Stomach (tissue), 19 donors: ENCODE data around the gene FRY. TPM values are rescaled to one million over a fixed set of nuclear protein-coding genes. Genes with fewer than 3 reads are reported as not detected.
"Not testable (repeated sequence)": the region's sequence is repeated elsewhere in the genome, so short reads cannot be mapped to it uniquely, and the experiment has no call there.

ENCODE experiments used
- DNase-seq, 2 donors: peaks; one replicate each; pipeline versions ENCODE4 v3.0.0 to v3.0.0-alpha.2; 2013 to 2019
- H3K27ac ChIP-seq, 5 donors: fragments of 200-600 bp in 4 of 5; sonication (generic) in 4 of 5; one replicate each; pipeline ENCODE4 v1.5.1; 2013 to 2019; ENCODE audit warnings: mild to moderate bottlenecking in 1 of 5, moderate library complexity in 1 of 5
- H3K27me3 ChIP-seq, 3 donors: fragments of 200-600 bp; sonication (generic); one replicate each; pipeline ENCODE4 v1.5.1; 2017 to 2019; ENCODE audit warnings: mixed run types in 1 of 3
- H3K36me3 ChIP-seq, 4 donors: fragments of 200-600 bp; sonication (generic); 1 replicate in 3 of 4; 2 replicates in 1 of 4; pipeline ENCODE4 v1.5.1; 2016 to 2019
- H3K4me1 ChIP-seq, 4 donors: fragments of 200-600 bp; sonication (generic); one replicate each; pipeline ENCODE4 v1.5.1; 2016 to 2019
- H3K4me3 ChIP-seq, 4 donors: fragments of 200-600 bp; sonication (generic) in 3 of 4; one replicate each; pipeline ENCODE4 v1.5.1; 2016 to 2019; ENCODE audit warnings: mild to moderate bottlenecking in 1 of 4
- H3K9me3 ChIP-seq, 4 donors: fragments of 200-600 bp; sonication (generic); one replicate each; pipeline ENCODE4 v1.5.1; 2016 to 2019
- CTCF ChIP-seq, 7 experiments: fragments of 450-650 bp in 4 of 7; fragments of 200-600 bp in 3 of 7; sonication (generic) in 3 of 7; IDR thresholded peaks; one replicate each; pipeline ENCODE4 v1.5.1; 2016 to 2019; ENCODE audit warnings: antibody characterized with exemption in 7 of 7, control low read depth in 2 of 7, mild to moderate bottlenecking in 1 of 7
- EP300 ChIP-seq: sonication (generic); formaldehyde crosslinking; IDR thresholded peaks from one replicate; pipeline ENCODE4 v1.6.1; 2017; ENCODE audit warnings: antibody characterized with exemption
- POLR2A ChIP-seq, 4 donors: fragments of 450-650 bp; IDR thresholded peaks; one replicate each; pipeline ENCODE4 v1.6.1; 2016; ENCODE audit warnings: antibody characterized with exemption in 4 of 4, control low read depth in 2 of 4, mild to moderate bottlenecking in 1 of 4, moderate library complexity in 1 of 4
- POLR2AphosphoS5 ChIP-seq, 3 donors: sonication (generic); formaldehyde crosslinking; IDR thresholded peaks; one replicate each; pipeline ENCODE4 v1.6.1; 2016; ENCODE audit warnings: antibody characterized with exemption in 3 of 3
- WGBS, 5 donors: extraction: QIAGEN DNeasy Blood & Tissue Kit in 3 of 5; methylation state at CpG; one replicate each; pipeline versions ENCODE4 v1.1.5 to v1.1.7; 2013 to 2018; 5-methylcytosine and 5-hydroxymethylcytosine counted together
- intact Hi-C: fragments of 100-400 bp; cut with DNase I; formaldehyde crosslinking; loops from one replicate; pipeline ENCODE4 v1.15.1; 2023; ENCODE audit warnings: low total_unique reads
- long read RNA-seq, 10 donors: transcript quantifications; one replicate each; lab custom pipeline, GENCODE V29; 2026
- polyA plus RNA-seq, 3 donors: library from polyadenylated mRNA; stranded (reverse); fragments of 200-250 nt; gene quantifications; one replicate each; pipeline ENCODE4 v1.2.3, GENCODE V29; 2013
- total RNA-seq, 5 donors: library from RNA; depleted of rRNA; stranded (reverse); fragments of >200 nt; gene quantifications; one replicate each; pipeline versions ENCODE4 v1.1.0 to v1.2.3, GENCODE V29; 2014 to 2016
- donor health status: healthy with polysubstance abuse.
- donor health status: Bipolar disorder and iron deficiency.
- donor health status: healthy.

The FRY gene
- 10 to 100 TPM in 4 of 5 donors, 1 to 10 TPM in 1; 3.5 to 97.1 (median 28.6) TPM for total RNA-seq
- polyA plus RNA-seq, result 10 to 100 TPM in 2 of 3 donors, 1 to 10 TPM in 1; 5.3 to 12.8 (median 11.9) TPM
- long read RNA-seq, donor 1, partial matches to known transcripts, result 0 of 1 reads
- long read RNA-seq, donor 1, other reads (novel, unspliced or antisense), result 0 of 1 reads
- long read RNA-seq, donor 2, result 0 reads
- long read RNA-seq, donor 3, partial matches to known transcripts, result 5 of 7 reads
- long read RNA-seq, donor 3, other reads (novel, unspliced or antisense), result 0 of 7 reads
- long read RNA-seq, donor 4, result 0 reads
- long read RNA-seq, donor 5, result 0 reads
- long read RNA-seq, donor 6, partial matches to known transcripts, result 0 of 3 reads
- long read RNA-seq, donor 6, other reads (novel, unspliced or antisense), result 0 of 3 reads
- long read RNA-seq, donor 7, result 0 reads
- long read RNA-seq, donor 8, result 0 reads
- long read RNA-seq, donor 9, partial matches to known transcripts, result 0 of 3 reads
- long read RNA-seq, donor 9, other reads (novel, unspliced or antisense), result 0 of 3 reads
- long read RNA-seq, donor 10, partial matches to known transcripts, result 6 of 6 reads
- long read RNA-seq, donor 10, other reads (novel, unspliced or antisense), result 0 of 6 reads

DNA sequence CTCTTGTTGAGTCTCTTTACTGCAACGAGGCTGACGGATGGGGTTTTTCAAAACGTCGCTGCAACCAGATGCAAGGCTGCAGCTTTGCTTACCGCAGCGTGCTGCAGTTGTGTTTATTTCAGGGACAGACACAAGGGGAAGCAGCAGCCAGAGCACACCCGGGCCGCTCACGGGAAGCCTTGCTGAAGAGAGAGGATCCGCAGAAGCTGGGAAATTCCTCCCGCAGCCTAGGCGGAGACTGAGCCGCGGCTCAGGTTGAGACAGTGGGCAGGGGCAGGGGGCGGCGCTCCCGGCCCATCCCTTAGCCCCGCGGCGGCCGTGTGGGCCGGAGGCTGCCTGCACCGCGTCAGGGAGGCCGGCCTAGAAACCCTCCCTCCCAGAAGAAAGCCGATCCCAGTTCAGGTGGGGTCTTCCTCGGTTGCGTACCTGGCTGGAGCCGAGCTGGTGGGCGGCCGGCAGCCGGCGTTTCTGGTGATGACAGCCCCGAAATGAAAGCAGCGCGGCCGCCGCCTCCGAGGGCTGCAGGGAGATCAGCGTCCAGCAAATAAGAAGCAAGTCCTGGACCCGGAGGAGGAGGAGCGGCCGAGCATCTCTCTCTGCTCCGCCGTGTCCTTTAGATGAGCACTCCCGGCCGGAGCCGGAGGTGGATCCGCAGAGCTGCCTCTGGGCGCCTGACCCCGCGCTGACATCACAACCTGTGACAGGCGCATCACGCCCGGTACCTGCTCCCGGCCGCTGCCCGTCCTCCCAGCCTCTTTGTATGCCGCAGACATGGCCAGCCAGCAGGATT lies at the start of gene FRY:
FRY (plus strand) TSS at position 750 of the 790 bp plus-strand sequence; CDS start at position 772, 22 bp downstream.
- peak within 1 kb of the TSS; percentile 58 to 83 (median 74) for H3K27ac ChIP-seq
- no peaks in the 10 kb centered on the region for H3K27me3 ChIP-seq
- WGBS, 5 donors, result 0 to 1% (median 0%) methylated on average over 45 to 59 of the region's 59 CpGs
- intact Hi-C loops, result no loop called here
- H3K9me3 ChIP-seq, result no peaks in the 10 kb centered on the region
- H3K36me3 ChIP-seq, result no peaks in the 10 kb centered on the region
- peaks cover 10 to 47% (median 24%) of the 10 kb centered on the region in 4 donors for H3K4me1 ChIP-seq
- H3K4me3 ChIP-seq, result peak within 1 kb of the TSS; percentile 59 to 72 (median 66)
- TF ChIP-seq POLR2AphosphoS5 (IDR thresholded peaks at IDR 0.05) (peak in 1 of 3 donors; percentile 14), POLR2A (IDR thresholded peaks at IDR 0.05) (no peak)
- peak; percentile 60 to 86 for DNase-seq

- no peaks in the 10 kb centered on the region for H3K27me3 ChIP-seq
- H3K4me1 ChIP-seq, result peaks cover 0 to 36% (median 10%) of the 10 kb centered on the region in 4 donors
- no peak for DNase-seq
- H3K27ac ChIP-seq, result peak overlapping the region in 1 of 5 donors; percentile 4
- no peak for TF ChIP-seq CTCF (IDR thresholded peaks at IDR 0.05)
- TF ChIP-seq EP300, result no peak
- TF ChIP-seq POLR2AphosphoS5 (IDR thresholded peaks at IDR 0.05), result no peak
- no peak for TF ChIP-seq POLR2A (IDR thresholded peaks at IDR 0.05)
- H3K36me3 ChIP-seq, result no peaks in the 10 kb centered on the region
- 83 to 93% (median 91%) methylated on average over 2 of the region's 2 CpGs for WGBS, 5 donors
- intact Hi-C loops, result no loop called here
- H3K9me3 ChIP-seq, result no peaks in the 10 kb centered on the region
- H3K4me3 ChIP-seq, result no peak overlapping the region
Observed at GRCh38 chr13:31982124-31982523, 49.5 kb upstream of the FRY start.

DNA sequence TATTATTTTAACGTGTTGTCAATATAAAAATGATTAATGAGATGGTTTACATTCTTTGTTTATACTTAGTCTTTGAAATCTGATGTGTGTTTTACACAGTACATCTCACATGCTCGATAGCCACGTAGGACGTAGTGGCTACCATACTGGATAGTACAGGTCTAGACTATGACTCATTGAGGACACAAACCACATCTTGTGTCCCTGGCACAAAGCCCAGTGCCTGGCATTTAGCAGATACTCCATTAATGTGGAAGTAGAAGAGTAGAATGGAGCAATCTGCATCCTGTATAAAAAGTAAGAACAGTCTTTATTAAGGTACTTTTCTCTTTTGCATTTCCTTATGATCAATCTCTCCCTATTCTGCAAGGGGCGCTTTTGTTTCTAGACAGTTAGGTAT lies 49.0 kb upstream of the FRY start:
- Histone ChIP-seq H3K4me1 (peaks cover 0 to 40% (median 10%) of the 10 kb centered on the region in 4 donors), H3K27ac (no peak overlapping the region), H3K36me3 (no peaks in the 10 kb centered on the region), H3K27me3 (no peaks in the 10 kb centered on the region), H3K4me3 (no peak overlapping the region), H3K9me3 (no peaks in the 10 kb centered on the region)
- intact Hi-C loops, result no loop called here
- peak; percentile 83 to 87 for DNase-seq
- WGBS, 5 donors, result 37 to 52% (median 40%) methylated on average over 5 of the region's 5 CpGs
- TF ChIP-seq POLR2A (IDR thresholded peaks at IDR 0.05) (no peak), POLR2AphosphoS5 (IDR thresholded peaks at IDR 0.05) (peak in 2 of 3 donors; percentile 77 to 85), EP300 (no peak), CTCF (IDR thresholded peaks at IDR 0.05) (no peak)

- DNase-seq, H3K4me3 ChIP-seq, H3K9me3 ChIP-seq, intact Hi-C loops, H3K27ac ChIP-seq, H3K36me3 ChIP-seq, H3K27me3 ChIP-seq: not testable (repeated sequence)
- WGBS, 5 donors, result 86 to 98% (median 96%) methylated on average over 2 of the region's 2 CpGs
- H3K4me1 ChIP-seq, result peaks cover 0 to 48% (median 10%) of the 10 kb centered on the region in 4 donors
Observed at GRCh38 chr13:31983696-31984095, 47.9 kb upstream of the FRY start.

DNA sequence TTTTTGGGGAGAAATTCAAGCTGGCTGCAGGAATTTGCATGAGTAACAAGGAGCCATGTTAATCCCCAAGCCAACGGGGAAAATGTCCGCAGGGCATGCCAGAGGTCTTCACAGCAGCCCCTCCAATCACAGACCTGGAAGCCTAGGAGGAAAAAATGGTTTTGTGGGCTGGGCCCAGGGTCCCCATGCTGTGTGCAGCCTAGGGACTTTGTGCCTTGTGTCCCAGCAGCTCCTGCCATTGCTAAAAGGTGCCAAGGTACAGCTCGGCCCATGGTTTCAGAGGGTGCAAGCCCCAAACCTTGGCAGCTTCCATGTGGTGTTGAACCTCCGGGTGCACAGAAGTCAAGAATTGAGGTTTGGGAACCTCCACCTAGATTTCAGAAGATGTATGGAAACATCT lies 47.2 kb upstream of the FRY start:
- DNase-seq, H3K27me3 ChIP-seq, H3K9me3 ChIP-seq, H3K4me3 ChIP-seq, H3K27ac ChIP-seq, H3K36me3 ChIP-seq, intact Hi-C loops: not testable (repeated sequence)
- 91 to 98% (median 97%) methylated on average over 3 to 4 of the region's 4 CpGs for WGBS, 5 donors
- peaks cover 0 to 48% (median 10%) of the 10 kb centered on the region in 4 donors for H3K4me1 ChIP-seq
